Measurements from ENCODE around the gene CSMD2. TPM values are rescaled to one million over a fixed set of nuclear protein-coding genes. Genes with fewer than 3 reads are reported as not detected.
"Not testable (repeated sequence)": the region's sequence is repeated elsewhere in the genome, so short reads cannot be mapped to it uniquely, and the experiment has no call there.

The CSMD2 gene
- polyA plus RNA-seq, 4 donors = under 0.01 to 0.54 (median 0.09) TPM

- FAIRE-seq (no peak), DNase-seq (no peak)
- H3K36me3 ChIP-seq (ENCODE audit: control insufficient read depth in 3 of 3, insufficient read depth in 2 of 3, low read depth in 1 of 3, low read length in 3 of 3) = no peaks in the 10 kb centered on the region
- H3K27me3 ChIP-seq (ENCODE audit: control insufficient read depth in 3 of 3, insufficient read depth in 3 of 3, low read length in 3 of 3) = no peaks in the 10 kb centered on the region
- H3K4me1 ChIP-seq (ENCODE audit: control insufficient read depth in 3 of 3, insufficient read depth in 2 of 3, low read depth in 1 of 3, low read length in 2 of 3) = no peaks in the 10 kb centered on the region
- no peak overlapping the region for H3K4me3 ChIP-seq (ENCODE audit: low read depth in 1 of 3, low read length in 3 of 3)
- no peaks in the 10 kb centered on the region for H3K9me3 ChIP-seq (ENCODE audit: control insufficient read depth in 2 of 2, insufficient read depth in 1 of 2, low read depth in 1 of 2, low read length in 1 of 2)
- 77 to 80% (median 77%) methylated on average over 11 of the region's 11 CpGs for WGBS, 3 donors
- no peak overlapping the region for H3K27ac ChIP-seq (ENCODE audit: low read depth in 1 of 3, low read length in 2 of 3)
Observed at GRCh38 chr1:34028381-34029055, 136.5 kb downstream of the CSMD2 start.

GRCh38 chr1:34025675-34026074 is 139.4 kb downstream of the CSMD2 start:
- FAIRE-seq (no peak), DNase-seq (no peak)
- no peaks in the 10 kb centered on the region for H3K27me3 ChIP-seq (ENCODE audit: control insufficient read depth in 3 of 3, insufficient read depth in 3 of 3, low read length in 3 of 3)
- no peaks in the 10 kb centered on the region for H3K4me1 ChIP-seq (ENCODE audit: control insufficient read depth in 3 of 3, insufficient read depth in 2 of 3, low read depth in 1 of 3, low read length in 2 of 3)
- H3K36me3 ChIP-seq (ENCODE audit: control insufficient read depth in 3 of 3, insufficient read depth in 2 of 3, low read depth in 1 of 3, low read length in 3 of 3) = no peaks in the 10 kb centered on the region
- no peak overlapping the region for H3K27ac ChIP-seq (ENCODE audit: low read depth in 1 of 3, low read length in 2 of 3)
- no peaks in the 10 kb centered on the region for H3K9me3 ChIP-seq (ENCODE audit: control insufficient read depth in 2 of 2, insufficient read depth in 1 of 2, low read depth in 1 of 2, low read length in 1 of 2)
- no peak overlapping the region for H3K4me3 ChIP-seq (ENCODE audit: low read depth in 1 of 3, low read length in 3 of 3)
- 65 to 67% (median 65%) methylated on average over 3 of the region's 3 CpGs for WGBS, 3 donors

GRCh38 chr1:34024485-34024884 is 140.5 kb downstream of the CSMD2 start:
- no peak for FAIRE-seq
- DNase-seq = no peak
- Histone ChIP-seq H3K9me3 (ENCODE audit: control insufficient read depth in 2 of 2, insufficient read depth in 1 of 2, low read depth in 1 of 2, low read length in 1 of 2) (no peaks in the 10 kb centered on the region), H3K4me1 (ENCODE audit: control insufficient read depth in 3 of 3, insufficient read depth in 2 of 3, low read depth in 1 of 3, low read length in 2 of 3) (no peaks in the 10 kb centered on the region), H3K27ac (ENCODE audit: low read depth in 1 of 3, low read length in 2 of 3) (no peak overlapping the region), H3K4me3 (ENCODE audit: low read depth in 1 of 3, low read length in 3 of 3) (no peak overlapping the region), H3K27me3 (ENCODE audit: control insufficient read depth in 3 of 3, insufficient read depth in 3 of 3, low read length in 3 of 3) (no peaks in the 10 kb centered on the region), H3K36me3 (ENCODE audit: control insufficient read depth in 3 of 3, insufficient read depth in 2 of 3, low read depth in 1 of 3, low read length in 3 of 3) (no peaks in the 10 kb centered on the region)
- 77 to 78% (median 78%) methylated on average over 4 of the region's 4 CpGs for WGBS, 3 donors

- FAIRE-seq (no peak), DNase-seq (peak in 1 of 2 donors; percentile 3)
- 32 to 56% (median 33%) methylated on average over 7 of the region's 7 CpGs for WGBS, 3 donors
- Histone ChIP-seq H3K27ac (ENCODE audit: low read depth in 1 of 3, low read length in 2 of 3) (no peak overlapping the region), H3K4me3 (ENCODE audit: low read depth in 1 of 3, low read length in 3 of 3) (no peak overlapping the region), H3K4me1 (ENCODE audit: control insufficient read depth in 3 of 3, insufficient read depth in 2 of 3, low read depth in 1 of 3, low read length in 2 of 3) (no peaks in the 10 kb centered on the region), H3K9me3 (ENCODE audit: control insufficient read depth in 2 of 2, insufficient read depth in 1 of 2, low read depth in 1 of 2, low read length in 1 of 2) (no peaks in the 10 kb centered on the region), H3K27me3 (ENCODE audit: control insufficient read depth in 3 of 3, insufficient read depth in 3 of 3, low read length in 3 of 3) (peaks cover 0 to 2% (median 0%) of the 10 kb centered on the region in 3 donors), H3K36me3 (ENCODE audit: control insufficient read depth in 3 of 3, insufficient read depth in 2 of 3, low read depth in 1 of 3, low read length in 3 of 3) (no peaks in the 10 kb centered on the region)
Observed at GRCh38 chr1:34019741-34020552, 145.1 kb downstream of the CSMD2 start.

GRCh38 chr1:34018285-34018684 is 146.7 kb downstream of the CSMD2 start:
- DNase-seq (no peak), FAIRE-seq (no peak)
- Histone ChIP-seq H3K9me3 (ENCODE audit: control insufficient read depth in 2 of 2, insufficient read depth in 1 of 2, low read depth in 1 of 2, low read length in 1 of 2) (no peaks in the 10 kb centered on the region), H3K4me3 (ENCODE audit: low read depth in 1 of 3, low read length in 3 of 3) (no peak overlapping the region), H3K4me1 (ENCODE audit: control insufficient read depth in 3 of 3, insufficient read depth in 2 of 3, low read depth in 1 of 3, low read length in 2 of 3) (no peaks in the 10 kb centered on the region), H3K27me3 (ENCODE audit: control insufficient read depth in 3 of 3, insufficient read depth in 3 of 3, low read length in 3 of 3) (peaks cover 0 to 2% (median 0%) of the 10 kb centered on the region in 3 donors), H3K36me3 (ENCODE audit: control insufficient read depth in 3 of 3, insufficient read depth in 2 of 3, low read depth in 1 of 3, low read length in 3 of 3) (no peaks in the 10 kb centered on the region), H3K27ac (ENCODE audit: low read depth in 1 of 3, low read length in 2 of 3) (no peak overlapping the region)
- 57 to 69% (median 57%) methylated on average over 2 of the region's 2 CpGs for WGBS, 3 donors

- H3K4me1 ChIP-seq (ENCODE audit: control insufficient read depth in 3 of 3, insufficient read depth in 2 of 3, low read depth in 1 of 3, low read length in 2 of 3); H3K27ac ChIP-seq (ENCODE audit: low read depth in 1 of 3, low read length in 2 of 3); H3K27me3 ChIP-seq (ENCODE audit: control insufficient read depth in 3 of 3, insufficient read depth in 3 of 3, low read length in 3 of 3); FAIRE-seq; H3K36me3 ChIP-seq (ENCODE audit: control insufficient read depth in 3 of 3, insufficient read depth in 2 of 3, low read depth in 1 of 3, low read length in 3 of 3); H3K4me3 ChIP-seq (ENCODE audit: low read depth in 1 of 3, low read length in 3 of 3); DNase-seq; H3K9me3 ChIP-seq (ENCODE audit: control insufficient read depth in 2 of 2, insufficient read depth in 1 of 2, low read depth in 1 of 2, low read length in 1 of 2): not testable (repeated sequence)
- 87 to 97% (median 92%) methylated on average over 3 of the region's 3 CpGs for WGBS, 3 donors
Observed at GRCh38 chr1:34016281-34016680, 148.7 kb downstream of the CSMD2 start.

GRCh38 chr1:34013958-34014737 is 150.9 kb downstream of the CSMD2 start:
- FAIRE-seq = no peak
- 45 to 53% (median 50%) methylated on average over 11 of the region's 11 CpGs for WGBS, 3 donors
- DNase-seq = peak in 1 of 2 donors; percentile 3

GRCh38 chr1:34013136-34013535 is 151.9 kb downstream of the CSMD2 start:
- Histone ChIP-seq H3K27me3 (ENCODE audit: control insufficient read depth in 3 of 3, insufficient read depth in 3 of 3, low read length in 3 of 3) (peaks cover 0 to 2% (median 0%) of the 10 kb centered on the region in 3 donors), H3K4me1 (ENCODE audit: control insufficient read depth in 3 of 3, insufficient read depth in 2 of 3, low read depth in 1 of 3, low read length in 2 of 3) (no peaks in the 10 kb centered on the region), H3K36me3 (ENCODE audit: control insufficient read depth in 3 of 3, insufficient read depth in 2 of 3, low read depth in 1 of 3, low read length in 3 of 3) (no peaks in the 10 kb centered on the region), H3K4me3 (ENCODE audit: low read depth in 1 of 3, low read length in 3 of 3) (no peak overlapping the region), H3K9me3 (ENCODE audit: control insufficient read depth in 2 of 2, insufficient read depth in 1 of 2, low read depth in 1 of 2, low read length in 1 of 2) (no peaks in the 10 kb centered on the region), H3K27ac (ENCODE audit: low read depth in 1 of 3, low read length in 2 of 3) (no peak overlapping the region)
- no peak for FAIRE-seq
- no peak for DNase-seq
- WGBS, 3 donors = 73 to 80% (median 75%) methylated on average over 10 of the region's 10 CpGs

More at GRCh38 chr1:34013958-34014737, 150.9 kb downstream of the CSMD2 start:
- H3K4me3 ChIP-seq (ENCODE audit: low read depth in 1 of 3, low read length in 3 of 3) = no peak overlapping the region
- peaks cover 0 to 2% (median 0%) of the 10 kb centered on the region in 3 donors for H3K27me3 ChIP-seq (ENCODE audit: control insufficient read depth in 3 of 3, insufficient read depth in 3 of 3, low read length in 3 of 3)
- no peak overlapping the region for H3K27ac ChIP-seq (ENCODE audit: low read depth in 1 of 3, low read length in 2 of 3)
- no peaks in the 10 kb centered on the region for H3K4me1 ChIP-seq (ENCODE audit: control insufficient read depth in 3 of 3, insufficient read depth in 2 of 3, low read depth in 1 of 3, low read length in 2 of 3)
- no peaks in the 10 kb centered on the region for H3K9me3 ChIP-seq (ENCODE audit: control insufficient read depth in 2 of 2, insufficient read depth in 1 of 2, low read depth in 1 of 2, low read length in 1 of 2)
- no peaks in the 10 kb centered on the region for H3K36me3 ChIP-seq (ENCODE audit: control insufficient read depth in 3 of 3, insufficient read depth in 2 of 3, low read depth in 1 of 3, low read length in 3 of 3)
